ENCODE results near the gene DPYSL5. TPM values are rescaled to one million over a fixed set of nuclear protein-coding genes. Genes with fewer than 3 reads are reported as not detected.
"Not testable (repeated sequence)": the region's sequence is repeated elsewhere in the genome, so short reads cannot be mapped to it uniquely, and the experiment has no call there.

DPYSL5 gene
- total RNA-seq, 1 donor from 2014 or later = 313 TPM

DNA sequence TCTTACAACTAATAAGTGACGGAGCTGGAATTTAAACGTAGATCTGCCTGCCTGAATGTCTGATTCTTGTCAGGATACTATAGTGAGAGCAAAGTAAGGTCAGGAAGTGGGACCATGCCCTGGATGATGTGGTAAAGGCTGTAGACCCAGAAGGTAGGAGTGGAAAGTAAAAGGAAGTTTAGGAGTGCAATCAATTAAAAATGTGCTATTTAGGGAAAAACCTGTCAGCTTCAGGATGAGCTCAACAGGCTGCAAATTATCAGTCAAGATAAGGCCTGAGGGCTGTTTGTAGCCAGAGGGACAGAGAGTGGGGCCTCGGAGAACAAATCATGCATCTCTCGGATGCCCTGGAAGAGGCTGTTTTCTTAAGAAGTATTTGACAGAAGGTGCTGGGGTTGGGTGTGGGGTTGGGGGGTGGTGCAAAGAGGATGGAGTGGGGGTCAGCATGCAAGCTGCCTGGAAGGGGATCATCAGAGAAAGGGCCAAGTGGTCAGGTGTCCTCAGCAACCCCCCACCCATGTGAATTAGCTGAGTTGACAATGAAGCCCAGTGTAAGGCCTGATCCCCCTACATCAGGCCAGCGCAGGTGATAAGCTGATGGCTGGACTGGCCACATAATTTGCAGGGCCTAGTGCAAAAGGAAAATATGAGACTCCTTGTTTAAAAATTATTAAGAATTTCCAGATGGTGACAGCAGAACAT lies 69.4 kb downstream of the DPYSL5 start:
- Mint-ChIP-seq H3K4me1 (ENCODE audit: low read depth, unreplicated experiment) (peaks cover 30% of the 10 kb centered on the region), H3K4me3 (ENCODE audit: unreplicated experiment) (no peak overlapping the region), H3K27me3 (ENCODE audit: unreplicated experiment) (peaks cover 2% of the 10 kb centered on the region), H3K9me3 (ENCODE audit: unreplicated experiment) (peaks cover 2% of the 10 kb centered on the region), H3K36me3 (ENCODE audit: unreplicated experiment) (no peaks in the 10 kb centered on the region), H3K27ac (ENCODE audit: unreplicated experiment) (no peak overlapping the region)
- TF ChIP-seq, protein P1, sequence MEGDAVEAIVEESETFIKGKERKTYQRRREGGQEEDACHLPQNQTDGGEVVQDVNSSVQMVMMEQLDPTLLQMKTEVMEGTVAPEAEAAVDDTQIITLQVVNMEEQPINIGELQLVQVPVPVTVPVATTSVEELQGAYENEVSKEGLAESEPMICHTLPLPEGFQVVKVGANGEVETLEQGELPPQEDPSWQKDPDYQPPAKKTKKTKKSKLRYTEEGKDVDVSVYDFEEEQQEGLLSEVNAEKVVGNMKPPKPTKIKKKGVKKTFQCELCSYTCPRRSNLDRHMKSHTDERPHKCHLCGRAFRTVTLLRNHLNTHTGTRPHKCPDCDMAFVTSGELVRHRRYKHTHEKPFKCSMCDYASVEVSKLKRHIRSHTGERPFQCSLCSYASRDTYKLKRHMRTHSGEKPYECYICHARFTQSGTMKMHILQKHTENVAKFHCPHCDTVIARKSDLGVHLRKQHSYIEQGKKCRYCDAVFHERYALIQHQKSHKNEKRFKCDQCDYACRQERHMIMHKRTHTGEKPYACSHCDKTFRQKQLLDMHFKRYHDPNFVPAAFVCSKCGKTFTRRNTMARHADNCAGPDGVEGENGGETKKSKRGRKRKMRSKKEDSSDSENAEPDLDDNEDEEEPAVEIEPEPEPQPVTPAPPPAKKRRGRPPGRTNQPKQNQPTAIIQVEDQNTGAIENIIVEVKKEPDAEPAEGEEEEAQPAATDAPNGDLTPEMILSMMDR (IDR thresholded peaks at IDR 0.05; ENCODE audit: partially characterized antibody, unreplicated experiment) = no peak
- DNase-seq = no peak

DNA sequence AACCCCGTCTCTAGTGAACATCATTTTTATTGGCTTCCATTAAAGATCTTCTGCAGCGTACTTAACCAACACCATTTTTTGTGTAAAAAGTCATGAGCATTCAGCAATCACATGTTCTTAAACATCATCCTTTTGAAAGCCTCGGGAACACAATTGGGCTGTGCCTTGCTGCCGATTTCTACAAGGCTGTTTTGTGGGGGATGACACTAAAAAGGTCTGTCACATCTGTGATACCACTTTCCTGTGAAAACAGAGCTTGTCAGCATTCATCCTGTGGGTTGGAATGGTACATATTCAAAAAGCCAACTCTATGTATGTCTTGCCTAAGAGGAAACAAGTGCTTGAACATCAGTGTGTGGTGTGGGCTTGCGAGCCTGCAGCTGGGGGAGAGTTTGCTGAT lies 73.4 kb downstream of the DPYSL5 start:
- Mint-ChIP-seq H3K27me3 (ENCODE audit: unreplicated experiment) (peaks cover 3% of the 10 kb centered on the region), H3K36me3 (ENCODE audit: unreplicated experiment) (no peaks in the 10 kb centered on the region), H3K4me3 (ENCODE audit: unreplicated experiment) (no peak overlapping the region), H3K27ac (ENCODE audit: unreplicated experiment) (no peak overlapping the region), H3K4me1 (ENCODE audit: low read depth, unreplicated experiment) (peaks cover 17% of the 10 kb centered on the region), H3K9me3 (ENCODE audit: unreplicated experiment) (peaks cover 6% of the 10 kb centered on the region)
- no peak for DNase-seq
- TF ChIP-seq, protein P1 (IDR thresholded peaks at IDR 0.05; ENCODE audit: partially characterized antibody, unreplicated experiment) = no peak

DNA sequence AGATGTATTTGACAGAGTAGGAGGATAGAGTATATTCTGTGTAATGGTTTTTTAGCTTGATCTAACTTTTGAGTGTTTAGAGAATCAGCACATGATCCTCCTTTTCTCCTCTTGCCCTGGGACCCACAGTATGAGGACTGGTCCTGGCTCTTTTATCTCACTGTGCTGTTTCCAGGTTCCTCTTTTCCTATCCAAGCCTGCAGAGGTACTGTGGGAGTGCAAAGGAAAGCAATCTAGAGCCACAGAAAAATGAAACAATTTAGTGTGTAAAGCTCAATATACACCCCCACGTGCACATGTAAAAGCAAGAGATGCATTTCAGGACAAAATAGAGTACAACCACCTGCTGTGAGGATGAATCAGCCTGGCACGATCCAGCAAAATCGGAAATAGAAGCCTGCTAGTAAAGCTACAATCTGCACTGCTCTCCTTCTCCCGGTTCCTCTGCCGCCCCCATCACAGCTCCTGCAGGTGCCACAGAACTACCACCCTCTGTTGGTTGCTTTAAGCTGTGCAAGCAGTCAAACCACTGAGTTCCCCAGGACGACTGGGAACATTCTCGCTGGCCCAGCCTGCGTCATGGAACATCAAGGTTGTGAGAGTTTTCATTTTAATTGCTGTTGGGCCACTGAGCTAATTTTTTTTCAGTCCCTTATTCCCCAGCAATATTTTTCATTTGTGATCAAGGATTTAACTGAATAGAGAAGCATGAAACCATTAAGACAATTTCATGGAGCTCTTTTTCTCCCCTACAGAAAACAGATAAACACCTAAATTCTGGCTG lies 74.7 kb downstream of the DPYSL5 start:
- Mint-ChIP-seq H3K36me3 (ENCODE audit: unreplicated experiment) (no peaks in the 10 kb centered on the region), H3K27me3 (ENCODE audit: unreplicated experiment) (peaks cover 3% of the 10 kb centered on the region), H3K27ac (ENCODE audit: unreplicated experiment) (no peak overlapping the region), H3K4me3 (ENCODE audit: unreplicated experiment) (no peak overlapping the region), H3K4me1 (ENCODE audit: low read depth, unreplicated experiment) (peaks cover 17% of the 10 kb centered on the region), H3K9me3 (ENCODE audit: unreplicated experiment) (peaks cover 6% of the 10 kb centered on the region)
- TF ChIP-seq, protein P1 (IDR thresholded peaks at IDR 0.05; ENCODE audit: partially characterized antibody, unreplicated experiment) = peak; percentile 54
- DNase-seq = peak; percentile 68

DNA sequence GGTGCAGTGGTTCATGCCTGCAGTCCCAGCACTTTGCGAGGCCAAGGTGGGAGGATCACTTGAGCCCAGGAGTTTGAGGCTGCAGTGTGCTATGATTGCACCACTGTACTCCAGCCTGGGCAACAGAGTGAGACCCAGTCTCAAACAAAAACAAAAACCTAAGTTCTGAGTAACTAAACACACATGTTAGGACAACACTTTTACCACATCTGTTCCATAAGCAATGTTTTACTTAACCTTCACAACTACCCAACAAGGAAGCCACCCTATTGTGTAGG lies 75.2 kb downstream of the DPYSL5 start:
- H3K4me1 Mint-ChIP-seq (ENCODE audit: low read depth, unreplicated experiment) = peaks cover 17% of the 10 kb centered on the region
- not testable (repeated sequence) for DNase-seq; H3K27ac Mint-ChIP-seq (ENCODE audit: unreplicated experiment); H3K4me3 Mint-ChIP-seq (ENCODE audit: unreplicated experiment); H3K9me3 Mint-ChIP-seq (ENCODE audit: unreplicated experiment); H3K36me3 Mint-ChIP-seq (ENCODE audit: unreplicated experiment); H3K27me3 Mint-ChIP-seq (ENCODE audit: unreplicated experiment)

DNA sequence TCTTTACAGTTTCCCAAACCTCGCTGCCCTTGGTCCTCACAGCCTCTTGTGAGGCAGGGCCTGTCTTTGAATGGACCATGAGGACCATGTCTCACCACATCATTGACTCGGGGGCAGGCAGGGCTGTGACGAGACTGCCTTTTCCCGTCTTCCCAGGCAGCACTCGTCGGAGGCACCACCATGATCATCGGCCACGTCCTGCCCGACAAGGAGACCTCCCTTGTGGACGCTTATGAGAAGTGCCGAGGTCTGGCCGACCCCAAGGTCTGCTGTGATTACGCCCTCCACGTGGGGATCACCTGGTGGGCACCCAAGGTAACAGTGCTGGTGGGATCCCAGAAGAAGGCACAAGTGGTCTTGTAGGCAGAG lies 76.8 kb downstream of the DPYSL5 start:
- H3K36me3 Mint-ChIP-seq (ENCODE audit: unreplicated experiment) = peaks cover 3% of the 10 kb centered on the region
- peaks cover 17% of the 10 kb centered on the region for H3K4me1 Mint-ChIP-seq (ENCODE audit: low read depth, unreplicated experiment)
- peaks cover 4% of the 10 kb centered on the region for H3K9me3 Mint-ChIP-seq (ENCODE audit: unreplicated experiment)
- no peak for DNase-seq
- peaks cover 6% of the 10 kb centered on the region for H3K27me3 Mint-ChIP-seq (ENCODE audit: unreplicated experiment)
- TF ChIP-seq, protein P1 (IDR thresholded peaks at IDR 0.05; ENCODE audit: partially characterized antibody, unreplicated experiment) = no peak
- H3K4me3 Mint-ChIP-seq (ENCODE audit: unreplicated experiment) = no peak overlapping the region
- H3K27ac Mint-ChIP-seq (ENCODE audit: unreplicated experiment) = no peak overlapping the region
